DMS79 treated with DMSO at 0.1 percent for 48 hours (cell line): ENCODE measurements around the gene CX3CL1.
"Not testable (repeated sequence)": the region's sequence is repeated elsewhere in the genome, so short reads cannot be mapped to it uniquely, and the experiment has no call there.

ENCODE experiments used
- DNase-seq: peaks from one replicate; lab custom pipeline; 2025; lab: John Stamatoyannopoulos, UW

Gene CX3CL1

GRCh38 chr16:57382535-57383275 lies 10.4 kb downstream of the CX3CL1 start:
- no peak for DNase-seq

DNA sequence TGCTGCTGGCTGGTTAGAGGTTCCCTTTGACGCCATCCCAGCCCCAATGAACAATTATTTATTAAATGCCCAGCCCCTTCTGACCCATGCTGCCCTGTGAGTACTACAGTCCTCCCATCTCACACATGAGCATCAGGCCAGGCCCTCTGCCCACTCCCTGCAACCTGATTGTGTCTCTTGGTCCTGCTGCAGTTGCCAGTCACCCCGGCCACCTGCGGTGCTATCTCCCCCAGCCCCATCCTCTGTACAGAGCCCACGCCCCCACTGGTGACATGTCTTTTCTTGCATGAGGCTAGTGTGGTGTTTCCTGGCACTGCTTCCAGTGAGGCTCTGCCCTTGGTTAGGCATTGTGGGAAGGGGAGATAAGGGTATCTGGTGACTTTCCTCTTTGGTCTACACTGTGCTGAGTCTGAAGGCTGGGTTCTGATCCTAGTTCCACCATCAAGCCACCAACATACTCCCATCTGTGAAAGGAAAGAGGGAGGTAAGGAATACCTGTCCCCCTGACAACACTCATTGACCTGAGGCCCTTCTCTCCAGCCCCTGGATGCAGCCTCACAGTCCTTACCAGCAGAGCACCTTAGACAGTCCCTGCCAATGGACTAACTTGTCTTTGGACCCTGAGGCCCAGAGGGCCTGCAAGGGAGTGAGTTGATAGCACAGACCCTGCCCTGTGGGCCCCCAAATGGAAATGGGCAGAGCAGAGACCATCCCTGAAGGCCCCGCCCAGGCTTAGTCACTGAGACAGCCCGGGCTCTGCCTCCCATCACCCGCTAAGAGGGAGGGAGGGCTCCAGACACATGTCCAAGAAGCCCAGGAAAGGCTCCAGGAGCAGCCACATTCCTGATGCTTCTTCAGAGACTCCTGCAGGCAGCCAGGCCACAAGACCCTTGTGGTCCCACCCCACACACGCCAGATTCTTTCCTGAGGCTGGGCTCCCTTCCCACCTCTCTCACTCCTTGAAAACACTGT lies 11.3 kb downstream of the CX3CL1 start:
- no peak for DNase-seq

- DNase-seq, result no peak
Measured at GRCh38 chr16:57384248-57385070, 12.2 kb downstream of the CX3CL1 start.

DNA sequence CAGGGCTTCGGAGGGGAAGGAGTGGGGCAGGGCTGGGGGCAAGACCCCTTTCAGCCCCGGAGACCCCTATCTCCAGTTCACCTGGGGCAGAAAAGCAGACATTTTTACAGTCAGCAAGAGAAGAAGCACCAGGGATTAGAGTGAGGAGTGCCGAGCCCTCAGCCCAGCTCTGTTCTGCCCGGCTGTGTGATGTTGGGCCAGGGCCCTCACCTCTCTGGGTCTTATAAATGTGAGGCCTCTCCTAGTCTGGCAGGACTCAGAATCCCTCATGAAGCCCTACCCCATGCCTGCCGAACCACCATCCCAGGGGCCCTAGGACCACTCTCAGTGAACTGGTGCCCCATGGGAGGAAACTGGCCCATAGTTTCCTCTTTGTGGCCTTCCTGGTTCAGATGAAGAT lies 12.8 kb downstream of the CX3CL1 start:
- no peak for DNase-seq

GRCh38 chr16:57386381-57386951 lies 14.2 kb downstream of the CX3CL1 start:
- DNase-seq, result peak; percentile 43

GRCh38 chr16:57387598-57388354 lies 15.5 kb downstream of the CX3CL1 start:
- DNase-seq, result no peak

DNA sequence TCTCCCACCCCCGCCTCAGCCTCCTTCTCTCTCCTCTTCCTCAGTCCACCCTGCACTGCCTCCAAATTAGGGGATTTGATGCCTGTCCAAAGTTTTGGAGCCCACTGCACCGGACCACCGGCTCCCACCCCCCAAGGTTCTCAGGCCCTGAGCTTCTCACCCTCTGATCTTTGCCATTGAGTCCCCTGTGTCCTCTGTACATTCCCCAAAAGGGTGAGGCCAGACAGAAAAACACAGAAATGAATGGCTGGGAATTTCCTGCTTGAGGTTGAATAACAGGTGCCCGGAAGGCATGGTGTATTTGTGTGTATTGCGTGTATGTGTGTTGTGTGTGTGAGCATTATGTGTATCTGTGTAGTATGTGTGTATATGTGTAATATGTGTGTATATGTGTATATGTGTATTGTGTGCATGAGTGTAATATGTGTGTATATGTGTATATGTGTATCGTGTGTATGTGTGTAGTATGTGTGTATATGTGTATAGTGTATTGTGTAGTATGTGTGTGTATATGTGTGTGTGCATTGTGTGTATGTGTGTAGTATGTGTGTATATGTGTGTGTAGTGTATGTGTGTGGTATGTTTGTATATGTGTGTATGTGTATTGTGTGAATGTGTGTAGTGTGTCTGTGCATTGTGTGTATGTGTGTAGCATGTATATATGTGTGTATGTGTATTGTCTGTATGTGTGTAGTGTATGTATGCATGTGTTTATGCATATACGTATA lies 16.2 kb downstream of the CX3CL1 start:
- no peak for DNase-seq

DNA sequence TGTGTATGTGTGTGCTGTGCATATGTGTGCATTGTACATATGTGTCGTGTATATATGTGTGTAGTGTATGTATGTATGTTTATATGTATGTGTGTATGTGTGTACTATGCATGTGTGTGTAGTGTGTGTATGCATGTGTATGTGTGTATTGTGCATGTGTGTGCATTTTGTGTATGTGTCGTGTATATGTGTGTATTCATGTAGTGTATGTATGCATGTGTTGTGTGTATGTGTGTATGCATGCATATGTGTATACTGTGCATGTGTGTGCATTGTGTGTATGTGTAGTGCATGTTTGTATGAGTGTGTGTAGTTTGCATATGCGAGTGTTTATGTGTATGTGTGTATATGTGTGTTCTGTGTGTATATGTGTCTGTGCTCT lies 16.8 kb downstream of the CX3CL1 start:
- DNase-seq, result no peak

GRCh38 chr16:57390636-57391295 lies 18.5 kb downstream of the CX3CL1 start:
- DNase-seq, result no peak

GRCh38 chr16:57391300-57391699 lies 19.0 kb downstream of the CX3CL1 start:
- DNase-seq, result no peak

- DNase-seq, result no peak
Measured at GRCh38 chr16:57391708-57392107, 19.4 kb downstream of the CX3CL1 start.

DNA sequence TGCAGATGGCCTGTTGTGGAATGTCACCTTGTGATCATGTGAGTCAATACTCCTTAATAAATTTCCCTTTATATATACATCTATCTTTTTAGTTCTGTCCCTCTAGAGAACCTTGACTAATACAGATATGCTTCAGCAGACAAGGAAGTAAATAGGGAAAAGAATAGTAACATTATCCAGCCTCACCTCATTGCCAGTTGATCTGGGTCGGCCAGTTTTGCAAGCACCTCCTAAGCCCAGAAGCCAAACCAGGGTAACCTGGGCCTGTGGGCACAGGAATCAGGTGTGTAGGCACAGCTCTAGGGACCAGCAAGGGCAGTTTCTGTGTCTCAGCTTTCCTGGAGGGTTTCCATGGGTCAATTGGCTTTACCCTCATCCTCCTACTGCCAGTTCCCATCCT lies 20.4 kb downstream of the CX3CL1 start:
- DNase-seq, result no peak

GRCh38 chr16:57394444-57394843 lies 22.2 kb downstream of the CX3CL1 start:
- DNase-seq, result peak; percentile 32

DNA sequence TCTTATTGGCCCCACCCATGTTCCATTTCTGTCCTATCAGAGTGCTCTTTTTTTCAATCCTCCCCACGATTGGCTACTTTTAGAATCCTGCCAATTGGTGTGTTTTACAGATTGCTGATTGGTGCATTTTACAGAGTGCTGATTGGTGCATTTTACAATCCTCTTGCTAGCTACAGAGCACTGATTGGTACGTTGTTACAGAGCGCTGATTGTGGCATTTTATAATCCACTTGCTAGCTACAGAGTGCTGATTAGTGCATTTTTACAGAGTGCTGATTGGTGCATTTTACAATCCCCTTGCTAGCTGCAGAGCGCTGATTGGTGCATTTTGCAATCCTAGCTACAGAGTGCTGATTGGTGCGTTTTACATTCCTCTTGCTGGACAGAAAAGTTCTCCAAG lies 22.7 kb downstream of the CX3CL1 start:
- no peak for DNase-seq

- DNase-seq, result no peak
Measured at GRCh38 chr16:57396786-57397185, 24.5 kb downstream of the CX3CL1 start.

GRCh38 chr16:57397493-57397892 lies 25.2 kb downstream of the CX3CL1 start:
- not testable (repeated sequence) for DNase-seq

DNA sequence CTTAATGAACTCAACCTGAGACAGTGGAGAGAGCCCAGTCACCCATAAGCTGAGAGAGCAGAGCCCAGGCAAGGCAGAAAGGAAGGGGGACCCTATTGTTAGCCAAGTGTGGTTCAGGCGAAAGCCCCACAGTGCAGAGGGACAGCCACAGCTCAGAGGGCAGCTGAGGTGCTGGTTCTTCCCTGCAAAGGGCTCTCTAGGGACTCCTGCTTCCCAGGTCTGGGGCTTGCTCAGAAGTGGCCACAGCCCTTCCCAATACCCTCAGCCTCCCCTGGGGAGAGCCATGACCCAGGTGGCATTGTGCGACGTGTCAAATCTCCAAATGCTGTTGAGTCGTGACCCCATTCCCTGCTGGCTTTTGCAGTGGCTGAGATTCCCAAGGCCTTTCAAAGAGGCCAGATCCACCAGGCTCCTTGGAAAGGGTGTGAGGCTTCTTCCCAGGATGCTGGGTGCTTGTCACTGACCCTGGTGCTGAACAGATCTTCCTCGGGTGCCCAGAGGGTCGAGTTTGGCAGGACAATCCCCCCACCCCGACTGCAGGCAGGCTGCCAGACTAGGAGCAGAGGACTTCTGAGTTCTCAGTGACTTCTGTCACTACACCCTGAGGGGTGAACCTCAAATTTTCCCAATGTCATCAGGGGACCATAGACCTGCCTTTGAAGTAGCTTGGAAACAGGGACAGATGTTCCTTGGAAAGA lies 29.8 kb downstream of the CX3CL1 start:
- DNase-seq, result no peak

DNA sequence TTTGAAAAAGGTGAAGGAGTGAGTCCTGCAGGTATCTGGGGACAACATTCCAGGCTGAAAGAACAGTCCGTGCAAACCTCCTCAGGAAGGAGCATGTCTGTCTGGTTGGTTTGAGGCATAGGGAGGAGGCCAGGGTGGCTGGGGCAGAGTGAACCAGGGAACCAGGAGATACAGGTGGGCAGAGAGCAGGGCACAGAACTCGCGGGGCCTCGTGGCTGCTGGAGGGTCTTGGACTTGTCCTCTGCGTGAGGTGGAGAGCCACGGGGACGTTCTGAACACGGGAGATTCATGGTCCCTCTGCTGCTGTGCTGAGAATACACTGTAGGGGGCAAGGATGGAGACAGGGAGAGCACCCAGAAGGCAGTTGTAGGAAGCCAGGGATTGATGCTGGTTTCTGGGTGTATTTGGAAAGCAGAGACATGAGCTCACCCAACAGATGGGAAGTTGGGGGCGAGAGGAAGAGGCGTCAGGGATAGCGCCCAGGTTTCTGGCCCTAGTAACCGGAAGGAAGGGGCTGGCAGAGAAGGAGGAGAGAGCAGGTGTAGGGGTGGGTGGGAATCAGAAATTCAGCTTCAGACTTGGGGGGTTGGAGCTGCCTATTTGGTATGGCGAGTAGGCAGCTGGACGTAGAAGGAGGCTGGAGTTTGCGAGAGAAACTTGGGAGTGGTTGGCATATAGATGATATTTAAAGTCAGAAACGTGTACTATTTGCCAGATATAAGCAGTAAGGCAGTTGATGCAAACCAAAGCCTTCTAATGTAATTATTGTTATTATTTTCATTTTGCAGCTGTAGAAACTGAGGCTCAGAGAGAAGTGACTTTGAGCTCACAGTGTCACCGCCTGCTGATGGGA lies 31.9 kb downstream of the CX3CL1 start, which contains the start of gene CCL17:
TSS of gene CCL17 (plus strand) at position 803 of the 853 bp plus-strand sequence. CDS start 9,166 bp downstream, outside the sequence.
- DNase-seq, result no peak
